22Rv1 (cell line): ENCODE measurements around the gene SLC15A4.

ENCODE experiments used
- H3K27ac ChIP-seq: fragments of 450-650 bp; 2 replicates; pipeline ENCODE4 v1.5.1; 2017
- ZFX ChIP-seq: fragments of 450-650 bp; IDR thresholded peaks from 2 replicates; pipeline ENCODE4 v1.6.1; 2017; ENCODE audit warnings: antibody characterized with exemption, borderline replicate concordance
- TF ChIP-seq, protein P1 (sequence below): fragments of 450-650 bp; IDR thresholded peaks from 2 replicates; pipeline ENCODE4 v1.5.1; 2017; ENCODE audit warnings: mild to moderate bottlenecking

Gene SLC15A4

DNA sequence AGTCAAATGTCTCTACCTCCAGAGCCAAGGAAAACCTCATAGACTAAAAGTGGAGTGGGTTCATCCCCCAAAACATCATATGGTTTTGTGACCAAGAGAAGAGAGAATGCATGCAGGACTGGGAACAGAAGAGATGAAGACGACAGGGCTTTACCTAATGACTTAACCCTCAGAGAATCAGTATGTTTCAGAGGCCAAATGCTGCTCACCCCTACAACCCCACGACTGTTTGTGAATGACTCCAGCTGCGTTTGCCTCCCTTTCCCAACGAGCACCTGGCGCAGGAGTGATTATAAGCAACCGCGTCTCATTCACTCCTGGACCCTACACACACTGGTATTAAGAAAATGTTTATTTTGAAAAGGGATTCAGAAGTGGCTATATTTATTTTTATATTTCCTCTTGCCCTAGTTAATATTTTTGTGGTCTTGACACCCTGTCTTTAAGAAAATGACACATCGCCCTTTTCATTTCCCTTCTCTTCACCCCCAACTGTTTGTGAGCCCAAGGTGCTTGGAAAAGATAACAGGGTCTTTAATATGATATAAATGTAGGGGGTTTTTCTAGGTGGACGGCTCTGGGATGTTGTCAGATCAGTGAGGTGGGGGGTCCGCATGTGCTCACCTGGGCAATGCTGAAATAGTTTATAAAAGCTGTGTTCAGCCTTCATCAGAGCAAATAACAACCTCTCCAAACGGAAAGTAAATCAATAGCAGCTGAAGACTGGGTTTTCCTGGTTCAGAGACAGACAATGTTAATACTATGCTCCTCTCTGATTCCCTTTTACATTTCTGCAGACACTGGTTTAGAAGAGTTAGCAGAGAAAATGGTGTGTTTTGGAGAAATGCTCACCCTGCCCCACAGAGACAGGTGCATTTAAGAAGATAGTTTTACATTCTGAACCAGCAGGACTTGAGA, 77.7 kb downstream of the SLC15A4 start:
- TF ChIP-seq, protein P1, sequence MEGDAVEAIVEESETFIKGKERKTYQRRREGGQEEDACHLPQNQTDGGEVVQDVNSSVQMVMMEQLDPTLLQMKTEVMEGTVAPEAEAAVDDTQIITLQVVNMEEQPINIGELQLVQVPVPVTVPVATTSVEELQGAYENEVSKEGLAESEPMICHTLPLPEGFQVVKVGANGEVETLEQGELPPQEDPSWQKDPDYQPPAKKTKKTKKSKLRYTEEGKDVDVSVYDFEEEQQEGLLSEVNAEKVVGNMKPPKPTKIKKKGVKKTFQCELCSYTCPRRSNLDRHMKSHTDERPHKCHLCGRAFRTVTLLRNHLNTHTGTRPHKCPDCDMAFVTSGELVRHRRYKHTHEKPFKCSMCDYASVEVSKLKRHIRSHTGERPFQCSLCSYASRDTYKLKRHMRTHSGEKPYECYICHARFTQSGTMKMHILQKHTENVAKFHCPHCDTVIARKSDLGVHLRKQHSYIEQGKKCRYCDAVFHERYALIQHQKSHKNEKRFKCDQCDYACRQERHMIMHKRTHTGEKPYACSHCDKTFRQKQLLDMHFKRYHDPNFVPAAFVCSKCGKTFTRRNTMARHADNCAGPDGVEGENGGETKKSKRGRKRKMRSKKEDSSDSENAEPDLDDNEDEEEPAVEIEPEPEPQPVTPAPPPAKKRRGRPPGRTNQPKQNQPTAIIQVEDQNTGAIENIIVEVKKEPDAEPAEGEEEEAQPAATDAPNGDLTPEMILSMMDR, result no peak
- no peak for TF ChIP-seq ZFX
- no peak overlapping the region for H3K27ac ChIP-seq

GRCh38 chr12:128743916-128744315, 79.8 kb downstream of the SLC15A4 start:
- H3K27ac ChIP-seq, result no peak overlapping the region
- TF ChIP-seq, protein P1, result no peak
- TF ChIP-seq ZFX, result no peak
